CD4-positive, alpha-beta T cell (primary cell): ENCODE results near the gene HDAC4. TPM values are rescaled to one million over a fixed set of nuclear protein-coding genes. Genes with fewer than 3 reads are reported as not detected.

Experiments
- ATAC-seq: fragments of 200-7000 bp; cut with Tn5 transposase; one replicate; pipeline ENCODE4 v1.10.0; 2022; ENCODE audit warnings: mild to moderate bottlenecking; ENCODE audit not compliant: poor library complexity
- CTCF ChIA-PET: fragments of 350-600 bp; sonication (Branson Sonifier 250); formaldehyde crosslinking; loops from one replicate; lab custom pipeline; 2021; ENCODE audit warnings: antibody characterized with exemption, inconsistent platforms; lab: Charles Lee
- POLR2A ChIA-PET: fragments of 350-600 bp; sonication (Branson Sonifier 250); formaldehyde crosslinking; loops from one replicate; lab custom pipeline; 2021; ENCODE audit warnings: antibody characterized with exemption, inconsistent platforms; lab: Charles Lee
- DNase-seq, 14 experiments: peaks; one replicate each; pipeline ENCODE4 v3.0.0-alpha.2; 2013 to 2020; ENCODE audit warnings: mixed read lengths in 2 of 14
- H3K27ac ChIP-seq, 2 donors: one replicate each; pipeline versions ENCODE4 v1.5.1 to v1.7.0; 2013; ENCODE audit warnings: low read length in 2 of 2, low read depth in 1 of 2, mild to moderate bottlenecking in 1 of 2
- H3K27me3 ChIP-seq, 2 experiments: 1 replicate in 1 of 2; 2 replicates in 1 of 2; pipeline versions ENCODE4 v1.6.1 to v1.7.0; 2013; ENCODE audit warnings: low read length in 2 of 2, control low read depth in 1 of 2, mild to moderate bottlenecking in 1 of 2, moderate library complexity in 1 of 2; ENCODE audit not compliant: insufficient read depth in 2 of 2, control insufficient read depth in 1 of 2
- H3K36me3 ChIP-seq: one replicate; pipeline ENCODE4 v1.6.1; 2013; ENCODE audit warnings: low read length, control low read depth; ENCODE audit not compliant: insufficient read depth
- H3K4me1 ChIP-seq: one replicate; pipeline ENCODE4 v1.6.1; 2013; ENCODE audit warnings: low read length, control low read depth; ENCODE audit not compliant: insufficient read depth
- H3K4me3 ChIP-seq: one replicate; pipeline ENCODE4 v1.5.1; 2013; ENCODE audit warnings: mild to moderate bottlenecking, low read length, moderate library complexity
- H3K9me3 ChIP-seq, 2 experiments: 1 replicate in 1 of 2; 2 replicates in 1 of 2; pipeline versions ENCODE4 v1.6.1 to v1.7.0; 2013; ENCODE audit warnings: low read length in 2 of 2, mild to moderate bottlenecking in 2 of 2, control low read depth in 1 of 2, moderate library complexity in 1 of 2; ENCODE audit not compliant: control insufficient read depth in 1 of 2, insufficient read depth in 1 of 2
- H3K27ac Mint-ChIP-seq: one replicate; pipeline ENCODE4 v1.8.0; 2020; ENCODE audit warnings: mixed read lengths
- H3K27me3 Mint-ChIP-seq: one replicate; pipeline ENCODE4 v1.8.0; 2021; ENCODE audit warnings: mixed read lengths
- H3K36me3 Mint-ChIP-seq: one replicate; pipeline ENCODE4 v1.8.0; 2021; ENCODE audit warnings: low read depth, mixed read lengths
- H3K4me1 Mint-ChIP-seq: one replicate; pipeline ENCODE4 v1.8.0; 2021; ENCODE audit warnings: low read depth, mixed read lengths
- H3K4me3 Mint-ChIP-seq: one replicate; pipeline ENCODE4 v1.8.0; 2020; ENCODE audit warnings: mild to moderate bottlenecking, mixed read lengths
- H3K9me3 Mint-ChIP-seq: one replicate; pipeline ENCODE4 v1.8.0; 2020; ENCODE audit warnings: mixed read lengths
- intact Hi-C, 2 experiments: fragments of 100-400 bp; cut with DNase I in 1 of 2; cut with micrococcal nuclease in 1 of 2; formaldehyde crosslinking; loops; one replicate each; pipeline versions ENCODE4 v1.15.1 to v1.9.0; 2023 to 2025; cut with DNase I, micrococcal nuclease
- total RNA-seq, 174 experiments: library from RNA in 2 of 174; stranded (reverse) in 2 of 174; gene quantifications; one replicate each; pipeline ENCODE4 v1.2.3 and lab custom pipeline; 2021 to 2026
- TF ChIP-seq, protein P1 (sequence below): fragments of 200-600 bp; IDR thresholded peaks from one replicate; pipeline ENCODE4 v1.8.0; 2022; ENCODE audit warnings: antibody characterized with exemption, mild to moderate bottlenecking

HDAC4 gene
- total RNA-seq, 2 experiments from 2014 or later: 45.3 to 49.2 TPM

- no peak overlapping the region for H3K27ac Mint-ChIP-seq
- no peak overlapping the region for H3K4me3 ChIP-seq
- TF ChIP-seq, protein P1, sequence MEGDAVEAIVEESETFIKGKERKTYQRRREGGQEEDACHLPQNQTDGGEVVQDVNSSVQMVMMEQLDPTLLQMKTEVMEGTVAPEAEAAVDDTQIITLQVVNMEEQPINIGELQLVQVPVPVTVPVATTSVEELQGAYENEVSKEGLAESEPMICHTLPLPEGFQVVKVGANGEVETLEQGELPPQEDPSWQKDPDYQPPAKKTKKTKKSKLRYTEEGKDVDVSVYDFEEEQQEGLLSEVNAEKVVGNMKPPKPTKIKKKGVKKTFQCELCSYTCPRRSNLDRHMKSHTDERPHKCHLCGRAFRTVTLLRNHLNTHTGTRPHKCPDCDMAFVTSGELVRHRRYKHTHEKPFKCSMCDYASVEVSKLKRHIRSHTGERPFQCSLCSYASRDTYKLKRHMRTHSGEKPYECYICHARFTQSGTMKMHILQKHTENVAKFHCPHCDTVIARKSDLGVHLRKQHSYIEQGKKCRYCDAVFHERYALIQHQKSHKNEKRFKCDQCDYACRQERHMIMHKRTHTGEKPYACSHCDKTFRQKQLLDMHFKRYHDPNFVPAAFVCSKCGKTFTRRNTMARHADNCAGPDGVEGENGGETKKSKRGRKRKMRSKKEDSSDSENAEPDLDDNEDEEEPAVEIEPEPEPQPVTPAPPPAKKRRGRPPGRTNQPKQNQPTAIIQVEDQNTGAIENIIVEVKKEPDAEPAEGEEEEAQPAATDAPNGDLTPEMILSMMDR: no peak
- H3K9me3 ChIP-seq: peaks cover 0 to 6% of the 10 kb centered on the region in 2 experiments
- no peak overlapping the region for H3K4me3 Mint-ChIP-seq
- H3K27me3 ChIP-seq: no peaks in the 10 kb centered on the region
- no peaks in the 10 kb centered on the region for H3K9me3 Mint-ChIP-seq
- CTCF ChIA-PET: no interaction called here
- no peaks in the 10 kb centered on the region for H3K4me1 Mint-ChIP-seq
- peaks cover 87% of the 10 kb centered on the region for H3K36me3 Mint-ChIP-seq
- no peak overlapping the region for H3K27ac ChIP-seq
- DNase-seq (no peak), ATAC-seq (no peak)
- no peaks in the 10 kb centered on the region for H3K27me3 Mint-ChIP-seq
- peaks cover 97% of the 10 kb centered on the region for H3K36me3 ChIP-seq
- POLR2A ChIA-PET: no interaction called here
- no peaks in the 10 kb centered on the region for H3K4me1 ChIP-seq
- intact Hi-C loops: no loop called here
Measured at GRCh38 chr2:239140346-239141020, 260.3 kb downstream of the HDAC4 start.

DNA sequence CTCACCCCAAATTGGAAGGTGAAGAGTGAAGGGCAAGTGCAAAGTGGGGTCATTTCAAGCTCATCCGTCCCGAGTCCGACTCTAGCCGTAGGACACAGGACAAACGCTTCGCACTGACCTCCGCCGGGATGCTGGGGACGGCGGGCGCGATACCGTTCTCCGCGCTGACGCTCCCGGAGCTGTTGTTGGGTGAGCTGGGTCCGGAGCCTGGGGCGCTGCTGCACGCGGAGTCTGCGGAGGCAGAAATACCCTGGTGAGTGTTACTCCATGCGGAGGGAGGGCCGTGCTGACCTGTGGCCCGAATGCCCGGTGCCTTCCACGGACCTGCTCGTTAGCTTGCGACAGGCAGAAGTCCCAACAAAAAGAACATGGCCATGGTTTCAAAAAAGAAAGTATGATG lies 261.3 kb downstream of the HDAC4 start:
- no peaks in the 10 kb centered on the region for H3K4me1 Mint-ChIP-seq
- H3K9me3 ChIP-seq: peaks cover 0 to 6% of the 10 kb centered on the region in 2 experiments
- H3K4me3 Mint-ChIP-seq: no peak overlapping the region
- no peak for ATAC-seq
- H3K27me3 Mint-ChIP-seq: no peaks in the 10 kb centered on the region
- H3K27ac ChIP-seq: no peak overlapping the region
- TF ChIP-seq, protein P1: no peak
- POLR2A ChIA-PET: no interaction called here
- H3K4me1 ChIP-seq: no peaks in the 10 kb centered on the region
- H3K36me3 ChIP-seq: peaks cover 98% of the 10 kb centered on the region
- no peak overlapping the region for H3K4me3 ChIP-seq
- H3K27ac Mint-ChIP-seq: no peak overlapping the region
- no peaks in the 10 kb centered on the region for H3K27me3 ChIP-seq
- no peaks in the 10 kb centered on the region for H3K9me3 Mint-ChIP-seq
- peaks cover 87% of the 10 kb centered on the region for H3K36me3 Mint-ChIP-seq
- CTCF ChIA-PET: no interaction called here
- intact Hi-C loops: no loop called here
- DNase-seq: no peak

DNA sequence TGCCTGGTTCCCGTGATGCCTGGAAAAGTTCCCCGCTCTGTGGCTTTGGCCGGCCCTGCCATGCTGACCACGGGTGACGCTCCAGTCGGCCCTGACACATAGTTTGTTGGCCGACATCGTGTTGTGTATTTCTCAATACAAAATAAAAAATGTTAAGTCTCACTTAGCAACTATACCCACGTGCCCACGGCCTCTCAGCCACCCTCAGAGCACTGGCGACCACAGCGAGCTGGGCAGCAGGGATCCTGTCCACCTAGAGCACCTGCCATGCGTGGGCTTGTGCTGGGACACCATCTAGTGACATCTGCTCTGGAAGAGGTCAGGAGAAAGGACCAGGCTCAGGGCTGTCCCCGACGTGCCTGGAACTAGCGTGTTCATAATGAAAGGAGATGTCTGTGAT lies 261.7 kb downstream of the HDAC4 start:
- H3K36me3 ChIP-seq: peaks cover 98% of the 10 kb centered on the region
- Mint-ChIP-seq H3K4me1 (no peaks in the 10 kb centered on the region), H3K27ac (no peak overlapping the region), H3K27me3 (no peaks in the 10 kb centered on the region), H3K36me3 (peaks cover 87% of the 10 kb centered on the region), H3K9me3 (no peaks in the 10 kb centered on the region), H3K4me3 (no peak overlapping the region)
- H3K9me3 ChIP-seq: peaks cover 0 to 6% of the 10 kb centered on the region in 2 experiments
- no peaks in the 10 kb centered on the region for H3K4me1 ChIP-seq
- ChIA-PET CTCF (no interaction called here), POLR2A (no interaction called here)
- TF ChIP-seq, protein P1: no peak
- H3K27me3 ChIP-seq: no peaks in the 10 kb centered on the region
- ATAC-seq (no peak), DNase-seq (no peak)
- no peak overlapping the region for H3K27ac ChIP-seq
- H3K4me3 ChIP-seq: no peak overlapping the region
- intact Hi-C loops: no loop called here
